ENCODE results near the gene ARHGAP4.
A peak's percentile ranks its signal among the peaks of the same experiment; 100 is the strongest.

Gene ARHGAP4

GRCh38 chrX:153945956-153946943, 20.2 kb upstream of the ARHGAP4 start:
- DNase-seq (ENCODE audit: low read depth in 4 of 4, low spot score in 1 of 4) = no peak

- DNase-seq (ENCODE audit: low read depth in 4 of 4, low spot score in 1 of 4) = no peak
Observed at GRCh38 chrX:153944800-153945150, 18.7 kb upstream of the ARHGAP4 start.

DNA sequence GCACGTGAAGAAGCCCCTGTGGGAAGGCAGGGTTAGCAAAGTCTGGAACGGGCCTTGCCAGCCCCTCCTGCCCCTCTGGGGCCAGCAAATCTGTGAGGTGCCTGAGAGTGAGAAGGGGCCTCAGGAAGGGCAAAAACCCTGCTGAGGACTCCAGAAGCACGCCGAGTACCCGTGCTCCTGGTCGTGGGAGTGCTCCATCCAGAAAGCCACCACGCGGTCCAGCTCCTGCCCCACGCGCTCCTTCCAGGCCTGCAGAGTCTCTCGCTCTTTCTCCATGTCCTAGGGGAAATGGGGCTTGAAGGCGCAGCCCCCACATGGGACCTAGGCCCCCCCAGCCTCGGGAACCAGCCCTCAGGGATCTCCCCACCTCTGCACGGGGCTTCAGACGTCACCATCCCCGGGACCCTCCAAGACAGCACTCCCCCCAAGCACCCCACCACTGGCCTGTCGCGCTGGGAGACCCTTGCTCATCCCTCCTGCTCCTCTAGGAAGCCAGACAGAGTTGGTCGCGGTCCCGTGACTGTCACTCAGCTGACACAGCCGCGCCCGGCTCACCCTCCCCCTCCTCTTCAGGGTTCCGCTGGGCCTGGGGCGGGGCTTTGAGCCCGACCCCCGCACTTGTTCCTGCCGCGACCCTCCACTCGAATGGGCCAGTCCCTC, 18.2 kb upstream of the ARHGAP4 start, which contains the start of gene RENBP:
Gene RENBP, minus strand, starts transcription at position 504 of the 660 bp plus-strand sequence. Its CDS starts 33 bp downstream, at position 471.
- peak in 1 of 4 experiments; percentile 23 for DNase-seq (ENCODE audit: low read depth in 4 of 4, low spot score in 1 of 4)

GRCh38 chrX:153941336-153942252, 15.5 kb upstream of the ARHGAP4 start:
- DNase-seq (ENCODE audit: low read depth in 4 of 4, low spot score in 1 of 4) = no peak

GRCh38 chrX:153939573-153939972, 13.5 kb upstream of the ARHGAP4 start:
- DNase-seq (ENCODE audit: low read depth in 4 of 4, low spot score in 1 of 4) = no peak

DNA sequence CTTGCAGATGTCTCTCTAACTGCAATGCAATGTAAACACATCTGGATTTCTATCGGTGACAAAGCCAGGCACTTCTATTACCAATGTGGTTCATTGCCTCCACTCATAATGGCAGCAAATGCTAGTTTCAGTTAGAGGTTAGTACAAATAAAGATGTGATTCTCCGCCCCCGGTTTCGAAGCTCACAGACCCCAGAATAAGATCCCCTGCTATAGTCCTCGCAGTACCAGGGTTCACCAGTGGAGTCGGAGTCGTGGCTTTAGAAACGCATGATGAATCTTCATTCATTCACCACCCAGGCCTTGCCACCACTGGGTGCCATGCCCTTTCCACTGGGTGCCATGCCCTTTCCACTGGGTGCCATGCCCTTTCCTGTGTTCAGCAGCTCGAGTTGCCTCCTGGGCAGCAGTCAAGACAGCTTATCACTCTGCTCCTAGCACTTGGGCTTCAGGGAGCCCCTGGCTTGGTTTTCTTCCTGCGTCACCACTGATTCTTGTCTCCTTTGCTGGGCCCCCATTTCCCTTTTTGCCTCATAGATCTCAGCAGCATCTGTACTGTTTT, 12.2 kb upstream of the ARHGAP4 start:
- DNase-seq (ENCODE audit: low read depth in 4 of 4, low spot score in 1 of 4) = no peak

DNA sequence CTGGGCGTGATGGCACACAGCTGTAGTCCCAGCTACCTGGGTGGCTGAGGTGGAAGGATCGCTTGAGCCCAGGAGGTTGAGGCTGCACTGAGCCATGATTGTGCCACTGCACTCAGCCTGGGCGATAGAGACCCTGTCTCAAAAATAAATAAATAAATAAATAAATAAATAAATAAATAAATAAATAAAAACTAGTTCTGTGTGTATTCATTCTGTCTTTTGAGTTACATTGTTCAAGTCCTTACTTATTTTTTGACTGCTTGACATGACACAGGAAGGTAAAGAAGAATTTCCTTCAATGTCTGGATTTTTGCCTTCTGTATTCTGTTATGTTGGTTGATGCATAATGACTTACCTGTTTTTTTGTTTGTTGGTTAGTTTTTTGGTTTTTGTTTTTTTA, 11.0 kb upstream of the ARHGAP4 start:
- DNase-seq (ENCODE audit: low read depth in 4 of 4, low spot score in 1 of 4) = no peak

DNA sequence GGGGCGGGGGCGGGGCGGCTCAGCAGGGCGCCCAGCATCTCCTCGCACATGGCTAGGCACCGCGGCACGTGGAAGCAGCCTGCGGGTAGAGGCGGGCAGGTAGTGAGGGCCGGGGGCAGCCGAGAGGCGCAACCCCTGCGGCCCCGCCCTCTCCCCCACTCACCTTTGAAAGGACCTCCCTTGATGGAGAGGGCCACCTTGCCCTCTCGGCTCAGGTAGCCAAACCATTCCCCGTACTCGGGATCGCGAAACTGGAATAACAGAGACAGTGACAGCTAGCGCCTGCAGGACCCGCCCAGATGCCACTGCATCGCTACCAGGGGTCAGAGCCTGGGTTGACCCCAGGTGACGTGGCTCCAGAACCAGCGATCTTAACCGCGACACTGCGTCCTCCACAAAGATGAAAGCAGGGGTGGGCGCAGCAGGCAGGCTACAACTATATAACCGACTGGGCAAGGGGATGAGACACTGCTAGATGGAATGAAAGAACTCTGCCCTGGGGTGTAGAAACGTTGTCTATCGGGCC, 9.3 kb upstream of the ARHGAP4 start:
- DNase-seq (ENCODE audit: low read depth in 4 of 4, low spot score in 1 of 4) = no peak

DNA sequence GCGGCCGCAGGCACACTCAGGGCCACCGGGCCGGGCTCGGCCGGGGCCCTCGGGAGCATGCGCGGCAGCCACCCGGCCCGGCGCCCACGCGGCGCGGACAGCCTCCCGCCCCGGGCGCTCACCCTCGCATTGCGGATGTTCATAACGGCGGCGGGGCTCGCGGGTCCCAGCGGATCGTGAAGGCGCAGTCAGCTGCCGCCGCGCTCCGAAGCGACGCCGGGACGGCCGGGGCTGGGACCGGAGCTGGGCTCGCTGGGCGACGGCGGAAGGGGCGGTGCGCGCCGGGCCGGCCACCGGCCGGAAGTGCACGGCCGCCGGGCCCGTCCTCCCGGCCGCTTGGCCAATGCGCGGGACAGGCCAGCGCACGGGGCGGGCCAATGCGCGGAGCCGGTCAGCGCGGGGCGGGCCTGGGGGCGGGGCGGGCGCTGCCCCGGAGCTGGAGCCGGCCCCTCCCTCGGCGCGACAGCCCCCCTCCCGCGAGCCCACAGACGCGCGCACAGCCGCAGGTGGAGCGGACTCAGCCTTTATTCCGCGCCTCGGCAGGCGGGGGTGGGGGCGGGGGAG, 8.8 kb upstream of the ARHGAP4 start, which contains the start of gene NAA10:
Gene NAA10, minus strand, starts transcription at position 276 of the 564 bp plus-strand sequence. Its CDS starts 133 bp downstream, at position 143.
- DNase-seq (ENCODE audit: low read depth in 4 of 4, low spot score in 1 of 4) = peak in 2 of 4 experiments; percentile 44 to 63

DNA sequence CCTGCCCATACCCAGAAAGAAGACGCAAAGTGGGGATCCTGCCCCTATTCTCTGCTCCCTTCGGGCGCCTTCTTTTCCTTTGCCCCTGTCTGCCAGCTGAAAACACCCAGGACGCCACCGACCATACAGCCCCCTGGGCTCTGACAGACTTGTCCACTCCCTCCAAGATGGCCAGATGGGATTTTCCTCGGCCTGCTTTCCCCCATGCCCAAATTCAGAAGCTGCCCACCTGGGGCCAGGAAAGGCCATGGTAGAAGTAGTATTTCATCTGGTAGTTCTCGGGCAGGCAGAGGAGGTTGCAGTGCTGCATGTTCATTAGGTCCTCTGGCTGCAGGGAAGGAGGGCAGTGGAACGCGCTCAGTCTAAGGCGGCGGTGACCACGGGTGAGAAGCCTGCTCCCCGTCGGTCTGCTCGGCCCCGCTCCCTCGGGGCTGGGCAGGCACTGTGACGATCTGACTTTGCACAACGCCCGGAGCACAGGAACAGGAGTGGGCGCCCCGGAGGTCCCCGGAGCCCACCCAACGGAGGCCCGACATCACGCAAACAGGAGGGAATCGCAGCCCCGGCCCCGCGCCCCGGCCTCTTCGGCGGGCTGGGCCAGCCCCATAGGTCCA, 8.2 kb upstream of the ARHGAP4 start:
- DNase-seq (ENCODE audit: low read depth in 4 of 4, low spot score in 1 of 4) = no peak

DNA sequence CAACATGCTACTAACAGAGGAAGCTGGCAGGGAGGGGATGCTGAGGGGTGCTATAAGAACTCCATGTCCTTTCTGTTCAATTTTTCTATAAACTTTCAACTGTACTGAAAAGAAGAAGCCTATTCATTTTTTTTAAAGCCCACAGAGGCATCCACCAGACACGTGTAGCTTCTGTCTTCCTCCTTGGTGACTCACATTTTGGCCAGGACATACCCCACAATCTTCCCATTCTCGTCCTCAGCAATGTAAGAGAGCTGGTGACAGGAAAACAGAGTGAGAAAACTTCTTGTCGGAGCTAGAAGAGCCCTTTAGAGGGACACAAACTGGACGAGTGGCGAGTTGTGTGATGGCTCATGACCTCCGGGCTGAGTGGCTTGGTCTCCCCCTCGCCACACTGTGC, 7.7 kb upstream of the ARHGAP4 start:
- DNase-seq (ENCODE audit: low read depth in 4 of 4, low spot score in 1 of 4) = no peak

GRCh38 chrX:153932220-153932915, 6.3 kb upstream of the ARHGAP4 start:
- no peak for DNase-seq (ENCODE audit: low read depth in 4 of 4, low spot score in 1 of 4)

GRCh38 chrX:153931748-153932147, 5.7 kb upstream of the ARHGAP4 start:
- no peak for DNase-seq (ENCODE audit: low read depth in 4 of 4, low spot score in 1 of 4)

- no peak for DNase-seq (ENCODE audit: low read depth in 4 of 4, low spot score in 1 of 4)
Observed at GRCh38 chrX:153931151-153931550, 5.1 kb upstream of the ARHGAP4 start.

DNA sequence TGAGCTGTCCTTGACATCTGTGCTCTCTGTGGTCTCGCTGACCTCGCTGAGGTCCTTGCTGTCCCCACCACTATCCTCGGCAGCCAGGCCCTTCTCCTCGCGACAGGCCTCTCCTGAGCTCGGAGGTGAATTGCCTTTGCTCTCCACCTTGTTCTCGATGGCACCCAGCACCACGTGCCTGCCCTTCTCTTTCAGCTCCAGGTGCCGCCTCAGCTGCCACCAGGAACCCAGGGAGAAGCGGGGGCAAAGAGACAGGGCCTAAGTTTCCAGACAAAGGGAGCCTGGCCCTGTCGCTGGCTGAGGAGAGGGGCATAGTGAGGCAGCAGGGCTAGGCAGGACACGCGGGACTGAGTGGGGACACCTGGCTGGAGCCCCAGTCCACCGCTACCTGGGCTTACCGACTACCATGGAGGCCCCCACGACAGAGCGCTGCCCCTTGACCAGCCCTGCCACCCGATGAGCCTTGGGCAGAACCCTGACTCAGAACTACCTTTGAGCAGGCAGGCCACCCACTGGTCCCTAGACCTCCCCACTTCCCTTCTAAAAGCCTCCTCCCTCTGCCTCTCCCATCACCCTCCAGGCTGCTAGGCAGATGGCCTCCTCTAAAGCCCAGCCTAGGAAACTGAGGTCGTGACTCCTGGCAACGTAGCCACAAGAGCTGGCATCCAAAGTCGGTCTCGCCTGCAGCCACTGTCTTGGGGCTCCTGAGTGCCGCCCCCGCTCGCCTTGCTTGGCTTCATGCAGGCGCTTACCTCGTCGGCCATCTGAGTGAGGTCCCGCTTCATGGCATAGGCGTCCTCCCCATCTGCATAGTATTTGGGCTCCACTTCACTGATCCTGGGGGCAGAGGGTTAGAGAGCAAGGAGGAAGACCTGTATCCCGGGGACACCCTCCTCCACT, 4.2 kb upstream of the ARHGAP4 start:
- DNase-seq (ENCODE audit: low read depth in 4 of 4, low spot score in 1 of 4) = no peak

DNA sequence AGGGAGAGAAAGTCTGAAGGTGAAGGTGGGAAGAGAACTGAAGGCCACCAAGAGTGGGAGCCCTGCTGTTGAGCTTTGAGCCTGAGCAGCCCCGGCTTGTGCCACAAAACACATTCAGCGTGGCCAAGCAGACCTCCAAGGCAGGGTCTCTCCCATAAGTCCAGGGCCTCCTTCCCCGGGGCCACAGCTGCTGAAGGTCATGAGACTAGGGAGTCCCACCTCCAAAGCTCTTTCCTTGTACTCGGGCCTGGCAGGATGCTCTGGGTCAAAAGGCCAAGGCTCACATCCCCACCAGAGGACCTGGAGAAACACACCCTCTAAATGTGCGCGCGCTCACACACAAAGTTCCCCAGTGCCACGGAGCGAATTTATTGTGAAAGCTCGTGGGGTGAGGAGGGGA, 3.5 kb upstream of the ARHGAP4 start:
- no peak for DNase-seq (ENCODE audit: low read depth in 4 of 4, low spot score in 1 of 4)

DNA sequence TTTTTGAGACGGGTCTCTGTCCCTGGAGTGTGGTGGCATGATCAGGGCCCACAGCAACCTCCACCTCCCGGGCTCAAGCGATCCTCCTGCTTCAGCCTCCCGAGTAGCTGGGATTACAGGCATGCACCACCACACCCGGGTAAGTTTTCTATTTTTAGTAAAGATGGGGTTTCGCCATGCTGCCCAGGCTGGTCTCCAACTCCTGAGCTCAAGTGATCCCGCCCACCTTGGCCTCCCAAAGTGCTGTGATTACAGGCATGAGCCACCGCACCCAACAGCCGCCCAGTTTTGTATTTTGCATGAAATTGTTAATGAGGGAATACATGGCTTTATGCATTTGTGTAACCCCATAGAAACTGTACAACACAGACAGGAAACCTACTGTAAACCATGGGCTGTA, 2.8 kb upstream of the ARHGAP4 start:
- no peak for DNase-seq (ENCODE audit: low read depth in 4 of 4, low spot score in 1 of 4)

All from stimulated activated CD4-positive, alpha-beta T cell treated with anti-CD3 and anti-CD28 coated beads, Interleukin-1b, Interleukin-23, amount 100 ng/mL, for 24 hours (primary cell).